Muscle layer of duodenum (tissue), 2 donors: ENCODE data around the gene MICAL3.

Experiments
- H3K27ac ChIP-seq: one replicate; pipeline ENCODE4 v1.7.0; 2013; ENCODE audit warnings: mild to moderate bottlenecking, low read length
- H3K27me3 ChIP-seq: one replicate; pipeline ENCODE4 v1.7.0; 2013; ENCODE audit warnings: low read depth, mild to moderate bottlenecking, control low read depth, low read length
- H3K36me3 ChIP-seq, 2 donors: one replicate each; pipeline ENCODE4 v1.7.0; 2013; ENCODE audit warnings: low read length in 2 of 2, control low read depth in 1 of 2, mild to moderate bottlenecking in 1 of 2; ENCODE audit not compliant: insufficient read depth in 2 of 2, control insufficient read depth in 1 of 2
- H3K4me1 ChIP-seq, 2 donors: one replicate each; pipeline ENCODE4 v1.7.0; 2013; ENCODE audit warnings: low read length in 2 of 2, mild to moderate bottlenecking in 2 of 2, control low read depth in 1 of 2, moderate library complexity in 1 of 2; ENCODE audit not compliant: insufficient read depth in 2 of 2, control insufficient read depth in 1 of 2
- H3K4me3 ChIP-seq, 2 donors: one replicate each; pipeline ENCODE4 v1.7.0; 2013; ENCODE audit warnings: low read length in 2 of 2, low read depth in 1 of 2, mild to moderate bottlenecking in 1 of 2
- H3K9me3 ChIP-seq, 2 donors: one replicate each; pipeline ENCODE4 v1.7.0; 2013; ENCODE audit warnings: low read length in 2 of 2, control low read depth in 1 of 2, mild to moderate bottlenecking in 1 of 2; ENCODE audit not compliant: control insufficient read depth in 1 of 2
- donor health status: healthy.

The MICAL3 gene

DNA sequence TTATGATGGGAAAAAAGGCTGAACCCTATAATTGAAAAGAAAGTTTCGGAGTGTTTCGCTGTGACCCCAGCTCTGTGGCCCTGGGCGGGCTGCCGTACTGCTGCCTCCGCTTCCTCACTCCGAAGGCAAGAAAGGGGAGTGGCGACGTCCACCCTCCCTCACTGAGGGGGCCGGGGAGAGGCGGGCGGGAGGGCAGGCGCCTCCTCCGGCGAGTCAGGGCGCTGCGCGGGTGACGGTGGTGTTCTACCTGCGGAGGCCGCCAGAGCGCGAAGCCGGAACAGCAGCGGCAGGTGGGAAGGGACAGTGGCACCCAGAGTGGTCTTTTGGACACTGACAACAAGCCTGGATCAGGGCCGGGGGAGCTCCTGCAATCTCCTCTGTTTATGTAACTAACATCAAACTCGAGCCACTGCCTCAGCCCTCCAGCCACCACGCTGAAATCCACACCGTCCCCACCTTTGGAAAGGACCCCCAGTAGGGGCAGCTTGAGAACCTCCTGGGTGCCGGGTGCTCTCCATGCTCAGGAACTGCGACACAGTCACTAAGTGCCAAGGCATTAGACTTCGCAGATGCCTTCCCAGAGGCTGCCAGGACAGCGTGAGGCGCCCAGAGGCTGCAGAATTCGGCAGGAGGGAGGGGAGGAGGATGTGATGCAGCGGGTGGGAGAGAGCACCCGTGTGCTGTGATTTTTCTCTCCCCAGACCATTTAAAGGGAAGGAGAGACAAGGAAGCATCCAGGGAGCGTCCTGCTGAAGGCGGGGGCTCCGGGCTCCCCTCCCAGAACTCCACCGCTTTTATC lies 275.6 kb downstream of the MICAL3 start:
- Histone ChIP-seq H3K36me3 (no peaks in the 10 kb centered on the region), H3K9me3 (no peaks in the 10 kb centered on the region), H3K4me3 (no peak overlapping the region), H3K27me3 (no peaks in the 10 kb centered on the region), H3K27ac (no peak overlapping the region), H3K4me1 (no peaks in the 10 kb centered on the region)

DNA sequence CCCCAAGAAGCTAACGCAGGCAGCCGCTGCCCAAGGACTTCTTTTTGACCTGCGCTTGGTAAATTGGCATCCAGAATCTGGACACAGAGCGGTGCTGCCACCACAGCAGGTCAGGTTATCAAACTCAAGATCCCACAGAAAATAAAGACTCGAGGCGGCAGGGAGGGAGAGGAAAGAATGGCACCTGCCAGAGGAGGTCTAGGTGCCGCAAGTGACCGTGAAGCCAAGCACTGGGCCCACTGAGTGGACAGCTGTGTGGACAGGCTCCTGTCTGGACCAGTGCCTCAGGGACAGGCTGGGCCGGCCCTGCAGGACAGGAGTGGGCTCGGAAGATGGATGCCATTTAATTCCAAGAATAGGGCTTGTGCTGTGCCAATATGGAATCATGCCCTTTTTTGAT lies 277.4 kb downstream of the MICAL3 start:
- Histone ChIP-seq H3K36me3 (no peaks in the 10 kb centered on the region), H3K9me3 (no peaks in the 10 kb centered on the region), H3K27ac (no peak overlapping the region), H3K27me3 (no peaks in the 10 kb centered on the region), H3K4me1 (no peaks in the 10 kb centered on the region), H3K4me3 (no peak overlapping the region)

DNA sequence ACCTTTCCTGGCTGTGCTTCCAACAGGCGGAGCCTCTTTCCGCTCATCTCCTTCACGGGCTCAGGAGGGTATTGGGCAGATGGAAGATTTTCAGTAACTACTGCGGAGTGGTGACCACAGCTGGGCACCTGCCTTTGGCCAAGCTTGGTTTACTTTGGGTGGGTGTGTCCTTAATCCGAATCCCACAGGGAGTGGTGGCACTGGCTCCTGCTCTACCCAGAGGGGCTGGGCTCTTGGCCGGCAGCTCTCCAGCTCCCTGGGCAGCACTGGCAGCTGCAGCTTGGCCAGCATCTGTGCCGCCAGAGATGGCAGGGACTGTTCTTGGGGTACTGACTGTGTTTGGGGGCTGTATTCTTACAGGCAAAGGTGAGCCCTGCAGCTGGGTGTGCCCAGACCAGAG lies 279.9 kb downstream of the MICAL3 start:
- Histone ChIP-seq H3K36me3 (no peaks in the 10 kb centered on the region), H3K4me1 (no peaks in the 10 kb centered on the region), H3K9me3 (no peaks in the 10 kb centered on the region), H3K4me3 (no peak overlapping the region), H3K27ac (no peak overlapping the region), H3K27me3 (no peaks in the 10 kb centered on the region)

DNA sequence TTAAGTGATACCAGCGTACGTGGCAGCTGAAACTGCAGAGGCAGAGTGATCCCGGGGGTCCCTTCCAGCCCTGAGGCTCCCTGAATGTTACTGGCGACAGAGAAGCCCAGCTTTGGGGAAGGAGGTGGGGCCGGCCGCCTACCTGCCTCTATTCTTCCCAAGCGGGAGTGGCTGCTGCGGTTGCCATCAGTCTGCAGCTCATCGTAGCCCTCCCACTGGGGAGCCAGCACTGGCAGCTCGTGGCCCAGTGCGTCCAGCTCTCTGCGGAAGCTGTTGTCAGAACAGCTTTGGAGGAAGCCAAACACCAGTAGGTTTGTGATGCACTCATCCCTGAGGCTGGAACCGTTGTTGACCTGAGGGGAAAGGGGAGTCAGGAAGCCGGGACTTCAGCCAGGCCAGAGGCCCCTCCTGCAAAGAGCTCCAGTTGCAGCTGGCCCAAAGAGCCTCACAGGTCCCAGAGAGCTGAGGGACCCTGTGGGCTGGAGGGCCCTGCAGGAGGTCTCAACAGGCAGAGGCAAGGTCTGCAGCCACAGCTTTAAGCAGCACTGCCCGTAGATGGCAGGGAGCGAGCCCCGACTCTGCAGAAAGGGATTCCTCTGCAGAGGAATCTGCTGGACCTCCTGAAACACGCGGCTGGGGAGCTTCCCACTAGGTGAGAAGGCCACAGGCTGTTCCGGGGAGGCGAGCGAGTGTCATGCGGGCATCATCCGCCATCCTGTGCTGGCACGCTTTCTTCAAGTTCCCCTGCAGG lies 280.5 kb downstream of the MICAL3 start:
- Histone ChIP-seq H3K9me3 (no peaks in the 10 kb centered on the region), H3K36me3 (no peaks in the 10 kb centered on the region), H3K4me1 (no peaks in the 10 kb centered on the region), H3K27ac (no peak overlapping the region), H3K27me3 (no peaks in the 10 kb centered on the region), H3K4me3 (no peak overlapping the region)

DNA sequence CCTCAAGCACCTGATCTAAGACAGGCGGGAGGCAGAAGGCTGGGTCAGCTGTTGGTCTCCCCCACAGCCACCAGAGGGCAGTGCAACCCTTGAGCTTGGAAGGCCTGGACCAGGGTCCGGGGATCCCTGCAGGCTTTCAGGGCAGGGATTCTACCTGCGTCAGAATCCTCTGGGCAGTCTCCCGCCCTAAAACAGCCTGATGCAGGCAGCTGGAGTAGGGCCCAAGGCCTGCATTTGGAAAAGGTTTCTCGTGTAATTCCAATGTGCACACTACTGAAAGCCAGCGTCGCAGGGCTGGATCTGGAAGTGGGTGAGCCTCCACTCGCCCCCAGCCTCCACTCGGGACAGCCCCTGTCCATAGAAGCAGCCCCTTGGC lies 281.8 kb downstream of the MICAL3 start:
- Histone ChIP-seq H3K36me3 (peaks cover 4 to 7% of the 10 kb centered on the region in 2 donors), H3K27ac (no peak overlapping the region), H3K4me3 (no peak overlapping the region)

DNA sequence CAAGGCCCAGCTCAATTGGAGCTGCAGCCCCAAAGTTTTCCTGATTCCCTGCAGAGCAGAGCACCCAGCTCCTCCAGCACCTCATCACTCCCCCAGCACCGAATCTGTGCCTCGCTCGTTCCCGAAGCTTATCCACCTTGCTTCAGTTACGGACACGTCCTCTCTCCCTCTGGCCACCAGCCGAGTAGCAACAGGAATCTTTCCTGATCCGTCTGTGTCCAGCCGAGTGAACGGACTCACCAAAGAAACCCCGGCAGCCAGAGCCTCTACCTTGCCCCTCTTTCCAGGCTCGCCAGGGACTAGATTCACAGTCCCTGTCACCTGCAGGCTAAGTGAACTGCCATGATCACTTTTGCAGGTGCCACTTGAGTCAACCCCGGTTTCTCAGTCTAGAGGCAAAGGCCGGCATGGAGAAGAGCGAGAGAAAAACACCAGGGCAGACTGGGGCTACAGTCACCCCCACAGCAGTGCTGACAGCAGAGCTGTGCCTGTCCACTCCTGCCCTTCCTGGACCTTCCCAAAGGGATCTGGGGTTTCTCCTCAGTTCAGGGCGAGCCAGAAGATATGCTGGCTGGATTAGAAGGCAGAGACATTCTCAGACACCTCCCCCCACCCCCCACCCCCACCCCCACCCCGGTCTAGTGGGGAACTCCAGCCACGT lies 282.4 kb downstream of the MICAL3 start:
- no peaks in the 10 kb centered on the region for H3K27me3 ChIP-seq
- H3K9me3 ChIP-seq, result no peaks in the 10 kb centered on the region
- no peak overlapping the region for H3K4me3 ChIP-seq
- H3K4me1 ChIP-seq, result no peaks in the 10 kb centered on the region
- no peak overlapping the region for H3K27ac ChIP-seq
- peaks cover 4 to 7% of the 10 kb centered on the region in 2 donors for H3K36me3 ChIP-seq

More for the DNA sequence above, 281.8 kb downstream of the MICAL3 start:
- Histone ChIP-seq H3K9me3 (no peaks in the 10 kb centered on the region), H3K27me3 (no peaks in the 10 kb centered on the region), H3K4me1 (no peaks in the 10 kb centered on the region)

DNA sequence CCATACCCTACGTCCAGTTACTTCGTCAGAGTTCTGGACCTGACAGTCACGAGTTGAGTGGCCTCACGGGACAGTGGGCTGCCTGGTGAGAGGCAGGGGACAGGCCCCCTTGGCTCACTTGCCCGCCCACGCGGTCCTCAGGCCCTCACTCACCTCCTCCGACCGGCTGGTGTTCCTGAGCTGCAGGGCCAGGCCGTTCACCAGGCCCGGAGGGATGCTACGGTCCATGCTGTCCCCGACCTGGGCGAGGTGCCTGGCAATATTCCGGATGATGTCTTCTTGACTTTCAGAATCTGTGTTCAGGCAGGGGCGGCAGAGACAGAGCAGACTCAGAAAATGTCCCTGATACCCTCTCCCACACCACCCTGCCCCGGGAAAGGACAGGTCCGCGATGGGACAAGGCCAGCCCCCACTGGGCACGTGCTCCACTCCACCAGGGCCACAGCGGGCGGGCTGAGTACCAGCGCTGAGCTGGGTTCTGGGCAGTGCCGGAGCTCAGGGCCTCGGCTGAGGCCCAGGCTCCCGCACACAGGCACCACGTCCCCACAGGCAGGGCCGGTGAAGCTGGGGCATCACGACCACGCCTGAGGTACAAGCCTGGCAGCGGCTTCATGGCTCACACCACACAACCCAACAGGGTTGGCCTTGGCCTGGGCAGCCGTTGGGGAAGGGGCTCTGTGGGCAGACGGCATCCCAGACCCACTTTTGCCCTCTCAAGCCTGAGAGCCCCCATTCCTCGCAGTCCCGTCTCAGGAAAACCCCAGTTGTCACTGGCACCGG lies 285.0 kb downstream of the MICAL3 start:
- no peak overlapping the region for H3K4me3 ChIP-seq
- no peaks in the 10 kb centered on the region for H3K27me3 ChIP-seq
- peaks cover 16 to 18% of the 10 kb centered on the region in 2 donors for H3K36me3 ChIP-seq
- H3K9me3 ChIP-seq, result no peaks in the 10 kb centered on the region
- no peak overlapping the region for H3K27ac ChIP-seq
- no peaks in the 10 kb centered on the region for H3K4me1 ChIP-seq

DNA sequence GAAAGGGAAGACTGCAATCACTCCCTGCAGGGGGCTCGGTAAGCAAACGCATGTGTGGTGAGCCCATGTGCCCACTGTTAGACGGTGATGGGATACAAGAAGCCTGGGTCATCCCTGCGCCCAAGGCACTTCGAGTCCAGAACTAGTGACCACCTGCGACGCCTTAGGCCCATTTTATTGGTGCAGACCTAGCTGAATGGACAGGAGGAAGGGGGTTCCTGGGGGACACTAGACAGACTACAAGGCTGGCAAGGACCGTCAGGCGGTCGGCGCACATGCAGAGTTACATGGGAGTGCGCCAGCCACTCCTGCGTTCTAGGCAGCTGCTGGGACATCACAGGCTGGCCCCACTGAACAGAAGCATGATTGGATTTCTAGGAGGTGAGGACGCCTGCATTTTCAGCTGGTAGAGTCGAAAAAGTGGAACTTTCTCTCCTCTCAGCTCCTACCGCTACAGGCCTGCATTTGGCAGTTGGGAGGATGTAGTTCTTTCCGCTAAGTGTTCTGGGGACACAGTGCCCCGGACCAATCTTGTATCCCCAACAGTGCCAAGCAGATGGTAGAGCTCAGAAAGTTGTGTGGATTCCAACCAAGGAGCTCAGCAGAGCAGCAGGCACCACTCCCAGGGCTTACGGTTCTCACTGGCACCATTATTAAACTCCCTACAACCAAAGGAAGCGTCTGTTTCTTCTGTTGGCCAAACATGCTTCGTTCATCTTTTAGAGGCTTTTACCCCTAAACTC lies 285.8 kb downstream of the MICAL3 start:
- H3K4me3 ChIP-seq, result no peak overlapping the region

More for the DNA sequence above, 285.8 kb downstream of the MICAL3 start:
- Histone ChIP-seq H3K27me3 (no peaks in the 10 kb centered on the region), H3K36me3 (peaks cover 20 to 25% of the 10 kb centered on the region in 2 donors), H3K27ac (no peak overlapping the region), H3K9me3 (no peaks in the 10 kb centered on the region), H3K4me1 (no peaks in the 10 kb centered on the region)
